Measurements from ENCODE around the gene MPP2. TPM values are rescaled to one million over a fixed set of nuclear protein-coding genes. Genes with fewer than 3 reads are reported as not detected.
"Not testable (repeated sequence)": the region's sequence is repeated elsewhere in the genome, so short reads cannot be mapped to it uniquely, and the experiment has no call there.

MPP2 gene
- total RNA-seq, 1 donor from 2014 or later: 2.3 TPM

GRCh38 chr17:43852571-43852970, 54.8 kb downstream of the MPP2 start:
- no peak for DNase-seq (ENCODE audit: low spot score)

- no peak for DNase-seq (ENCODE audit: low spot score)
These were observed 58.2 kb downstream of the MPP2 start for GRCh38 chr17:43849116-43849515.

GRCh38 chr17:43848601-43849000, 58.7 kb downstream of the MPP2 start:
- no peak for DNase-seq (ENCODE audit: low spot score)

- DNase-seq (ENCODE audit: low spot score): no peak
These were observed 60.4 kb downstream of the MPP2 start, which contains the start of gene CD300LG for GRCh38 chr17:43846963-43847371. Gene CD300LG (plus strand): TSS chr17:43847176. CDS start chr17:43847217, 41 bp downstream.

- peak; percentile 94 for DNase-seq (ENCODE audit: low spot score)
These were observed 61.1 kb downstream of the MPP2 start for GRCh38 chr17:43846221-43846712.

GRCh38 chr17:43845766-43846165, 61.6 kb downstream of the MPP2 start:
- DNase-seq (ENCODE audit: low spot score): no peak

- no peak for DNase-seq (ENCODE audit: low spot score)
These were observed 63.1 kb downstream of the MPP2 start for GRCh38 chr17:43844241-43844640.

GRCh38 chr17:43842975-43843325, 64.4 kb downstream of the MPP2 start:
- no peak for DNase-seq (ENCODE audit: low spot score)

- DNase-seq (ENCODE audit: low spot score): not testable (repeated sequence)
These were observed 65.0 kb downstream of the MPP2 start for GRCh38 chr17:43842091-43842974.

- DNase-seq (ENCODE audit: low spot score): no peak
These were observed 66.1 kb downstream of the MPP2 start for GRCh38 chr17:43841282-43841681.

GRCh38 chr17:43840814-43841213, 66.5 kb downstream of the MPP2 start:
- no peak for DNase-seq (ENCODE audit: low spot score)

- DNase-seq (ENCODE audit: low spot score): no peak
These were observed 67.6 kb downstream of the MPP2 start for GRCh38 chr17:43839670-43840108.

- no peak for DNase-seq (ENCODE audit: low spot score)
These were observed 73.2 kb downstream of the MPP2 start for GRCh38 chr17:43834106-43834505.

GRCh38 chr17:43832976-43833829, 74.1 kb downstream of the MPP2 start, which contains the start of gene MPP3:
Gene MPP3 (minus strand): TSS chr17:43833146. CDS start chr17:43831906, 1,240 bp downstream.
- DNase-seq (ENCODE audit: low spot score): no peak

GRCh38 chr17:43832168-43832975, 75.0 kb downstream of the MPP2 start:
- DNase-seq (ENCODE audit: low spot score): no peak

GRCh38 chr17:43831633-43832032, 75.7 kb downstream of the MPP2 start:
- DNase-seq (ENCODE audit: low spot score): no peak

GRCh38 chr17:43830510-43831140, 76.7 kb downstream of the MPP2 start:
- no peak for DNase-seq (ENCODE audit: low spot score)

- DNase-seq (ENCODE audit: low spot score): no peak
These were observed 77.6 kb downstream of the MPP2 start for GRCh38 chr17:43829738-43830137.

GRCh38 chr17:43827596-43827995, 79.7 kb downstream of the MPP2 start:
- no peak for DNase-seq (ENCODE audit: low spot score)

- no peak for DNase-seq (ENCODE audit: low spot score)
These were observed 81.1 kb downstream of the MPP2 start for GRCh38 chr17:43826206-43826605.

All from mesenteric fat pad (tissue), 1 donor.